ENCODE results near the gene SDHD.
"Not testable (repeated sequence)": the region's sequence is repeated elsewhere in the genome, so short reads cannot be mapped to it uniquely, and the experiment has no call there.

The SDHD gene

DNA sequence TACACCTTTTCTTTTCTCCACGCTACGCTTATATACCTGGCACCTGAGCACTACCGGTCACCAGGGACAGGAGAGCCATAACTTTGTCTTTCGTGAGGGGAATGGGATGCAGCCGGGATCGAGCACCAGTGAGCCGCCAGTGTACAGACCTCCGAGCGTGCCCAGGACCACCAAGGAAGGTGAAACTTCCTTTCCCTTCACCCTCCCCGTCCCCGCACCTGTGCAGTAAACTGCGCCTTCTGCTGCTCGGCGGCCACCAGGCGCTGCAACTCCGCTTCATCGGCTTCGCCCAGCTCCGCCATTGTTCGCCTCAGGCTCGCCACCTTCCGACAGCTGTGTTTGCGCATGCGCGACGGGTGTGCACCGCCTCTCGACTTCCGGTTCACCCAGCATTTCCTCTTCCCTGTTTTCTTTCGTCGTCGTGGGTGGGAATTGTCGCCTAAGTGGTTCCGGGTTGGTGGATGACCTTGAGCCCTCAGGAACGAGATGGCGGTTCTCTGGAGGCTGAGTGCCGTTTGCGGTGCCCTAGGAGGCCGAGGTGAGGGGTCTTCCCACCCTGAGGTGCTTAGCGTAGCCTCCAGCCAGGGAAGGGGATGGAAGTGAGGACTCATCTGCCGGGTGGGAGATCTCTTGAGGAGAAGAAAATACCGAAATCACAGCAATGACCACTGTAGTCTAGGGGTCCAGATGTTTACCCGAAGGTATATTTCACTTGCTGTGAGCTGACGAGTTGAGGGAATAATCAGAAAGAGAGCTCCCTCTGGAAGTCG, at the start of gene SDHD, which contains the start of gene TIMM8B:
Gene SDHD, plus strand, starts transcription at position 452 of the 770 bp plus-strand sequence. Its CDS starts 35 bp downstream, at position 487.
Gene TIMM8B, minus strand, starts transcription at position 335 of the 770 bp plus-strand sequence. Its CDS starts 33 bp downstream, at position 302.
- DNase-seq (ENCODE audit: low spot score): peak; percentile 86

DNA sequence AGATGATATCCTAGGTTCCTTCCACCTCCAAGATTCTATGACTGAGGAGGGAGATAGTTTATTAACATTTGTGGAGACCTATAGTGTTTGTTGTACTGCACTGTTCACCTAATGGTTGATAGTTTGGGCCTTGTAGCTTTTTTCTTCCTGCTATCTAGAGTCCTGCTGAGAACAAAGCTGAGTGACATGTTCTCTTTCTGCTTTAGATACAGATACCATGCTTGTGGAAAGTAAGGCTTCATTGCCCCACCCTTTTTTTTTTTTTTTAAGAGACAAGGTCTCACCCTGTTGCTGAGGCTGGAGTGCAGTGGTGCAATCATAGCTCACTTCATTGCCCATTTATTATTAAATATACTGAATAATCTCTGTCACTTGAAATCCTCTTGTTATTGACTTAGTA, 49.1 kb upstream of the SDHD start:
- DNase-seq (ENCODE audit: low spot score): no peak

DNA sequence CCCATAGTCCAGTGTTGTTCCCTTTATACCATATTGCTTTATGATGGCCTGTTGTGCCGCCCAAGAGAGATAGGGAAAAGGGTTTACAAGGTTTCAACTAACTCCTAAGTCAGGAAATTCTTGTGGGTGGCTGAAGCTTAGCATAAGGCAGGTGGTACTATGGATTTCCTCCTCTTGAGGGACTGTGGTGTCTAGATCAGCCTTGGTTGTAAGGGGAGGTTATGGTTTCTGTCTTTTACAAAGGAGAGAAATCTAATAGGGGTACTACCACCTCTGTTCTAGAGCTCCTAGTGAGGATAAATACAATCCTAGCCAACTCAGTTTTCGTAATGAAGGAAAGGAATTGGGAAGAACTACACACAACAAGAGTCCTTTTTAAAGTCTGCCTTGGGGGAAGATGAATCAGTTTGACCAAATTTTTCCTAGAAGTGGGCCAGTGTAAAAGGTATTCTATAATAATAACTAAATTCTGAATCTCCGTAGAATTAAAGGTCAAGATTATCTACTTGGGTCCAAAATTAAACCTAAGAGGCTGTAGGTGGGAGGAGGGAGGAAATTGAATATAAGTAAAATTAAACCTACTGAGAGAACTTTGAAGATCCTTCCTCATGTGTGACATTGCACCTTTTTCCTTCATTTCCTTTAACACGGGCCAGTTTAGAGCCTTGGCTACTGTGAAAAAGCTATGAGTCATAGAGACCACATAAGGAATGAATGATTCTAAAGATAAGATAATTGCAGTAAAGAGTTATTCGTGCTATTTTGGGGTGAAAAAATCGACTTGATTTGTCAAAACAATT, 44.3 kb upstream of the SDHD start:
- DNase-seq (ENCODE audit: low spot score): no peak

GRCh38 chr11:112042961-112043304, 43.7 kb upstream of the SDHD start:
- no peak for DNase-seq (ENCODE audit: low spot score)

GRCh38 chr11:112044961-112045360, 41.7 kb upstream of the SDHD start:
- DNase-seq (ENCODE audit: low spot score): no peak

GRCh38 chr11:112046647-112047046, 40.0 kb upstream of the SDHD start:
- DNase-seq (ENCODE audit: low spot score): not testable (repeated sequence)

DNA sequence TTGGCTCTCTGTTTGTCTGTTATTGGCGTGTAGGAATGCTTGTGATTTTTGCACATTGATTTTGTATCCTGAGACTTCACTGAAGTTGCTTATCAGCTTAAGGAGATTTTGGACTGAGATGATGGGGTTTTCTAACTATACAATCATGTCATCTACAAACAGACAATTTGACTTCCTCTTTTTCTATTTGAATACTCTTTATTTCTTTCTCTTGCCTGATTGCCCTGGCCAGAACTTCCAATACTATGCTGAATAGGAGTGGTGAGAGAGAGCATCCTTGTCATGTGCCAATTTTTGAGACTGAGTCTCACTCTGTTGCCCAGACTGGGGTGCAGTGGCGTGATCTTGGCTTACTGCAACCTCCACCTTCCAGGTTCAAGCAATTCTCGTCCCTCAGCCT, 38.4 kb upstream of the SDHD start:
- not testable (repeated sequence) for DNase-seq (ENCODE audit: low spot score)

DNA sequence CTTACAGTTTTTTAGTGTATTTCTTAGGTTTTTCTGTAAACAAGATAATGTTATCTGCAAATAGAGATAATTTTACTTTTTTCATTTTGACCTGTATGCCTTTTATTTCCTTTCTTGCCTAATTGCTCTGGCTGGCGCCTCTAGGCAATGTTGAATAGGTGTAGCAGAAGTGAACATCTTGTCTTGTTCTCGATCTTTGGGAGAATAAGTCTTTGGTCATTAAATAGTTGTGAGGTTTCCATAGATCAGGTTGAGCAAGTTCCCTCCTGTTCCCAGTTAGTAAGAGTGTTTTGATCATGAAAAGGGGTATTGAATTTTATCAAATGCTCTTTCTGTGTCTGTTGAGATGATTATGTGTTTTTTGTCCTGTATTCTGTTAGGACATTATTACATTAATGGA, 36.9 kb upstream of the SDHD start:
- DNase-seq (ENCODE audit: low spot score): no peak

DNA sequence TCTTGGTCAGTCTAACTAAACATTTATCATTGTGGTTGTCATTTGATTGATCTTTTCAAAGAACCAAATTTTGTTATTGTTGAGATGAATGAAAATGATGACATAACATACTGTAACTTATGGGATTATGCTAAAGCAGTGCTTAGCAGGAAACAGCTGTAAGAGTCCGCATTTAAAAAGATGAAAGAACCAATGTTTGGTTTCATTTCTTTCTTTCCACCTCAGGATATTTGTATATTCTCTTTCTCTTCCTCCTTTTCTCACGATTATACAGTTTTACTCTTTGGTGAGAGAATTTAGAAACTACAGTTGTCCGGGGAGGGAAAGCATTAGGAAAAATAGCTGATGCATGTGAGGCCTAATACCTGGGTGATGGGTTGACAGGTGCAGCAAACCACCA, 36.0 kb upstream of the SDHD start:
- no peak for DNase-seq (ENCODE audit: low spot score)

DNA sequence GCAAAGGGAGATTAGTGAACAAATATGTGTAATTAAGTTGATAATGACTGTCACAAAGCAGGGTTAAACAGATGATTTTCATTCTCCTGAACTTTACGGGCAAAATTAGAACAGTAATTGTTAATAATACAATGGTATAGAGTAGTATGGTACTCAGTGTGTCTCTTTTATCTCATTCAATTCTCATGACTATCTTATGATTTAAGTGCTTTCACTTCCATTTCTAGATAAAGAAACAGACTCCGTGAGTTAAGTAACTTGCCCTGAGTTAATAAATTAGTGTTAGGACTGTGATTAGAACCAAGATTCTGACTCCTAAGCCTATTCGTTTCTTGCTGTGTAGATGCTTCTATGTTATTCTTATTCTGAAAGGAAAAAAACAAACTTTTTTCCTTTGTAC, 34.9 kb upstream of the SDHD start:
- DNase-seq (ENCODE audit: low spot score): no peak

- no peak for DNase-seq (ENCODE audit: low spot score)
Observed at GRCh38 chr11:112057170-112057569, 29.5 kb upstream of the SDHD start.

GRCh38 chr11:112058103-112058502, 28.6 kb upstream of the SDHD start:
- DNase-seq (ENCODE audit: low spot score): no peak

GRCh38 chr11:112062923-112063322, 23.8 kb upstream of the SDHD start:
- DNase-seq (ENCODE audit: low spot score): no peak

GRCh38 chr11:112073941-112074811, 12.5 kb upstream of the SDHD start, which contains the start of the genes NKAPD1 and PIH1D2:
TSS of gene NKAPD1 (plus strand) at chr11:112074299. CDS start at chr11:112075575, 1,276 bp downstream.
TSS of gene PIH1D2 (minus strand) at chr11:112074017. CDS start at chr11:112073174, 843 bp downstream.
- peak; percentile 69 for DNase-seq (ENCODE audit: low spot score)

DNA sequence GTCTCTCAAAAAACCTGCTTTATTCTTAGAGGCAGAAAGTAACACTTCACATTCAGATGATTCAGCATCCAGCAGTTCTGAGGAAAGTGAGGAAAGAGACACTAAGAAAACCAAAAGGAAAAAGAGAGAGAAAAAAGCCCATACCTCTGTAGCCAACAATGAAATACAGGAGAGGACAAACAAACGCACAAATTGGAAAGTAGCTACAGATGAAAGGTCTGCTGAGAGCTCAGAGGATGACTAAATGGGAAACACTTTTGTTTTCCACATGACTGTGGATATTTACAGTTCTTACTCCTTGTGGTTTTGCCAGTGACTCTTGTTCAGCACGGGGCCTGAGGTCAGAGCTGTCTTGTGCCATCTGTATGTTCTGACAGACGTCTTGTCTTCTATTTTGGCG, 3.9 kb upstream of the SDHD start:
- DNase-seq (ENCODE audit: low spot score): no peak

DNA sequence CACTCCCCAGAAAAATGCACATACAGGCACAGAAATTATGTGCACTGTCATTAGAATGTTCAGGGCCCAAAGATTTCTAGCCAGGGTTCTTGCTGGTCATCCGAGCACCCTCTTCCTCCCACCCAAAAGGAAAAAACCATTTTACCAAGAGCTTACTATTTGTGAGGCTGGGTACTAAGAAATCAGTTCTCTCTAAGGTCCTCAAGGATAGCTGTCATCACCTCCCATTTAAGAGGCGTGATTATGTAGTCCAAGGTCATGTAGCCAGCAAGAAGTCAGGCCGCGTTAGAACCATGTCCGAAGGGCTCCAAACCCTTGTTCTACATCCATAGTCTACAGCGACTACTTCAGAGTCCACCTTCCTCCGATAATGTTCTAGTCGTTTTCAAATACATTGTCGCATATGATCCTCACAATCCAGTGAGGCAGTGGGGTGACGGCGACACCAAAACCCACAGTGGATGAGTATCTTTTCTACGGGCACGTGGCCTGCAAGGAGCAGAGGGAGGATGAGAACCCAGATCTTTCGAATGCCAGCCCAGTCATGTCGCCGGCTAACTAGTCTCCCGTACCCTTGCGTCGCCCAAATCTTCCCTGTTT, 751 bp upstream of the SDHD start:
- DNase-seq (ENCODE audit: low spot score): no peak

DNA sequence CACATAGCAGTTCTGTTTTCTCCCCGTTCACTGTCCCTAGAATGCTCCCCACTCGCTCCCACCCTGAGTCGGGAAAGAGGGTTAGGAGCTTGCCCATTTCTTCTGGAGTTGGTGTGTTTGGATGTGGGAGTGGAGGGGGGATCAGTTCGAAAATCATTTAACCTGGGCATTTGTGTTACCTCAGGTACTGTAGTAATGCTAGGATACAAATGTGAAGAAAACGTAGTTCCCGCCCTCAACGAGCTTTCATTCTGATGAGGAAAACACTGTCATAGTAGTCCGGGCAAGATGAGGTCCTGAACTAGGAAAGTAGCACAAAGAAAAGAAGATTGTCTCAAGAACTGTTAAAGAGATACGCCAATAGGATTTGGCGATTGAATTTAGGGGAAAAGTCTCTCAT, 539 bp downstream of the SDHD start:
- no peak for DNase-seq (ENCODE audit: low spot score)

DNA sequence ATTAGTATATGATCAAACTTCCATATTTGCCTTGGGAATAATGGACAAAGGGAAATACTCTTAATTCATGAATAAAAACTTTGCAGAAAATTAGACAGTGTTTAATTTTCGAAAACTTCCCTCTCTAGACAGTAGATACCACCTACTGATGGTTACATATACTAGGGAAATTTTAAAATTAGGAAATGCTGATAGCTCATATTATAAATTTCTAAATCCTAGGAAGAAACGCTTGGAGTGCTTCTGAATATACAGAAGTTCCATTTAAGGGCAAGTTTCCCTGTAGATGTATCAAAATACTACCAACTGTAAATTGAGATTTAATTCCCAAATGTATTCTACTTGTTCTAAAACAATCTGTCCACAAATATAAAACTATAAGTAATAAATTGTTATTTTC, 8.6 kb downstream of the SDHD start:
- not testable (repeated sequence) for DNase-seq (ENCODE audit: low spot score)

- DNase-seq (ENCODE audit: low spot score): no peak
Observed at GRCh38 chr11:112096194-112096593, 9.5 kb downstream of the SDHD start.

DNA sequence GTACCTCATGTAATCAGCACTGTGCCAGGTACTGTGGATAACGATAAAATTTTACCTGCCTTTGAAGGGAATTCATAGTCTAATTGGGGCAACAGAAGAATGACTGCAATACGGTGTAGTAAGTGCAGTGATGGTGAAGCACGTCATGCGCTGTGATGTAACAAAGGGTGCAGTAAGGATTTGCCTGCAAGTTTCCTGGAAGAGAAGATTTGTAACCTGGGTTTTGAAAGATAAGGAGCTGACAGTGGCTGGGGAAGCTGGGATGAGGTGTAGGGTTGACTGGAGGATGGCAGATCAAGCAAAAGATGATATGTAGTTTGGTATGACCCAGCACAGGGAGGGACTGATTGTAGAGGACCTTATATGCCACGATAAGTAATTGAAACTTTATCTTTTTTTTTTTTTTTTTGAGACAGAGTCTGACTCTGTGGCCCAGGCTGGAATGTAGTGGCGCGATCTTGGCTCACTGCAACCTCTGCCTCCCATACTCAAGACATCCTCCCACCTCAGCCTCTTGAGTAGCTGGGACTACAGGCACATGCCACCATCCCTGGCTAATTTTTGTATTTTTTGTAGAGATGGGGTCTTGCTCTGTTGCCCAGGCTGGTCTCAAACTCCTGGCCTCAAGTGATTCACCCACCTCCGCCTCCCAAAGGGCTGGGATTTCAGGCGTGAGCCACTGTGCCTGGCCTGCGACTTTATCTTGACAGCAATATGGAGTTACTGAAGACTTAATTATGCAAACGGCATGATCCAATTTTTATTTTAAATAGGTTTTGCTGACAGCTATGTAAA, 11.3 kb downstream of the SDHD start:
- no peak for DNase-seq (ENCODE audit: low spot score)

DNA sequence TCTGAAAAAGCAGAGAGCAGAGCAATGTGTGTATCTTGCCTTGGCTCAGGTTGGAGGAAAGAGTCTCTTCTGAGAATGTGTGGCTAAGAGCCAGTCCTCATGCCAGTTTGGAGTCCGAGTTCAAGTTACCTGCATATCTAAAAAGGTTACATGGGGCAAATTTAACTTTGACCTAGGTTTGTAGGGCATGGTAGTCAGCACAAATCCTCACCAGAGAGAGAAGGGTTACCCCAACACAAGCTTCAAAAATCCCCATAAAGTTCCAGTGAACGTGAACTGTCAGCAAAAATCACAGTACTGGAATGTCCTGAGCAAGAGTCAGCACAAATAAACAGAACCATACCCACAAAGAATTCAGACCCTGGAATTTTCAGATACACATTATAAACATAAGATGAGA, 13.8 kb downstream of the SDHD start:
- no peak for DNase-seq (ENCODE audit: low spot score)
